Left lobe of liver (tissue), 2 donors: ENCODE results near the gene WWC1. TPM values are rescaled to one million over a fixed set of nuclear protein-coding genes. Genes with fewer than 3 reads are reported as not detected.
"Not testable (repeated sequence)": the region's sequence is repeated elsewhere in the genome, so short reads cannot be mapped to it uniquely, and the experiment has no call there.

Source experiments
- ATAC-seq: fragments of 200-7000 bp; cut with Tn5 transposase; one replicate; pipeline ENCODE4 v1.9.1; 2020; ENCODE audit warnings: mild to moderate bottlenecking, moderate library complexity
- DNase-seq: peaks from one replicate; pipeline ENCODE4 v3.0.0-alpha.2; 2020; ENCODE audit warnings: low spot score
- total RNA-seq: library from RNA; stranded (reverse); gene quantifications from one replicate; pipeline ENCODE4 v1.2.1, GENCODE V29; 2021
- donor health status: DM: no; HTN: no; CAD: no; lungs with moderate emphysema.
- donor health status: DM: no; HTN: yes; CAD: no.

Gene WWC1
- total RNA-seq, 1 donor from 2014 or later: 11.2 TPM

DNA sequence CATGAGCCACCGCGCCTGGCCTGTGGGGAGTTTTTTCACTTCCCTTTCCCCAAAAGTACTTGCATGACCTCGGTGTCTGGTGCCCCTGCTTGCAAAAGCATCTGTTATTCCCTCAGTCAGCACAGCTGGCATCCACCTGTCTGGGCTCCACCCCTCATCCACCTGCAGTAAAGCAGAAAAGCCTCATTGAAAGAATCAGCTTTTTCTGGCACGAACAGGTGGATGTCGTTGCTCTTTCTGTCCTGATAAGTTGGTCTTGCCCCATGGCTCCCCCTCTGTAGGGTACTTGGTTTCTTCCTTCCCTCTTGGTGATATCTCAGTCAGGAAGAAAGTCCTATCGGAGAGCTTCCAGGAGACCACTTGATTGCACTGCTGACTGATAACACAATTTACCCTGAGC is 37.4 kb downstream of the WWC1 start:
- ATAC-seq (peak; percentile 46), DNase-seq (no peak)

DNA sequence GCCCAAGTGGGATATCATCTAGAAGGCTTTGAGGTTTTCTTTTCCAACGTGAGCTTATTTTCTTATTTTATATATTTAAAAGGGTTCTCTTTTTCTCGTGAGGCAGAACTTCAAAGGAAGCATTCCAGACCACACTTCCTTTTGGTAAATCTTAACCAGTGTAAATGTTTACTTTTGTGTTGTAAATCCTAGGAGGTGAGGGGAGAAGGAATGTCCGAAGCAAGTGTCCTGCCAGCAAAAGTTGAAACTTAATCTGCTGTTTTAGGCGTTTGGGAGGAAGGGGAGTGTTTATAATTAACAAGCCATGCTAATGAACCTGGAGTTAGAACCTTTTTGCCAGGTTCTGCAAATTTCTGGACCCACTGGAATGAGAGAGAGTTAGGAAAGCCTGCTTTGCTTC is 37.9 kb downstream of the WWC1 start:
- ATAC-seq (peak; percentile 42), DNase-seq (no peak)

DNA sequence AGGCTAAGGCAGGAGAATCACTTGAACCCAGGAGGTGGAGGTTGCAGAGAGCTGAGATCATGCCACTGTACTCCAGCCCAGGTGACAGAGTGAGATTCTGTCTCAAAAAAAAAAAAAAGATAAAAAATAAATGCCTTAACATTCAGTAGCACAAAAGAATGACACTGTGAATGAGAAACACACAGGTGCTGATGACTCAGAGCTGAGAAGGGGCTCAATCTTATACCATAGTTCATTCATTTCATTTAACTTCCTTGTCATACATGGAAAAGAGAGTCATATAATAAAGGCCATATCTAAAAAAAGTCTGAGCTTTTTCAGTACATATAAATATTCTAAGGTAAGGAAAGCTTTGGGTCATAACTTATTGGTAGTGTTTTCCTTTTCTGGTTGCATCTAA is 40.6 kb downstream of the WWC1 start:
- ATAC-seq (no peak), DNase-seq (no peak)

DNA sequence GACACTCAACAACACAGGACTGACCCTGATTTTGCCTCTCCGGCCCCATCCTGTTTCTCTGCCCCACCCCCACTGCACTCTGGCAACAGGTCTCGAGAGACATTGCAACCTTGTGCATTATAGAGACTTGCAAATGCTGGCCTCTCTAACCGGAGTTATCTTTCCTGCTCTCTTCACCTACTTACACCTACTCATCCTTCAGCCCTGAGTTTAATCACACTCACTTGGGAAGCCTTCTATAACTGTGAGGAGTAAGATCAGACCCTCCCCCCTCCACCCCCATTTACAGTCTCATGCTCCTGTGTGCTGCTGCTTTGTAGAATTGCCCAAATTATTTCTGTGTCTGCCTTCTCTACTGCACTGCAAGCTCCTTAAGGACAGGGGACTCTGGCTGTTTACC is 42.8 kb downstream of the WWC1 start:
- DNase-seq (no peak), ATAC-seq (no peak)

DNA sequence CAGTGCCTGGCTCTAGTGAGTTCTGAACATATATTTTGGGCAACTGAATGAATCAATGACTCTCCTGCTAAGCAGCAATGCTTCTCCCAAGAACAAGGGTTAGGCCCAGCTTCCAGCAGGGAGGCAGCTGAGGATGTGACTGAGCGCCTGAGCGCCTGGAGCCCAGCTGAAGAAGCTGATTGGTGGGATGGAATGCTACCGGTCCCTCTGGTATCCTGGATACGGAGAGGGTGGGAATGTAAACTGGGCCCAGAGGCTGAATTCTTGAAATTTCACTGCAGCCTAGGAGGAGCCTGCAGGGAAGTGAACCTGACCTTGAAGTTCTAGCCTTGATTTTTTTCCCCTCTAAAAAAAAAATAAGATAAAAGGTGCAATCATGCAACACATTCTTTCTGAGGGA is 43.2 kb downstream of the WWC1 start:
- ATAC-seq (no peak), DNase-seq (no peak)

DNA sequence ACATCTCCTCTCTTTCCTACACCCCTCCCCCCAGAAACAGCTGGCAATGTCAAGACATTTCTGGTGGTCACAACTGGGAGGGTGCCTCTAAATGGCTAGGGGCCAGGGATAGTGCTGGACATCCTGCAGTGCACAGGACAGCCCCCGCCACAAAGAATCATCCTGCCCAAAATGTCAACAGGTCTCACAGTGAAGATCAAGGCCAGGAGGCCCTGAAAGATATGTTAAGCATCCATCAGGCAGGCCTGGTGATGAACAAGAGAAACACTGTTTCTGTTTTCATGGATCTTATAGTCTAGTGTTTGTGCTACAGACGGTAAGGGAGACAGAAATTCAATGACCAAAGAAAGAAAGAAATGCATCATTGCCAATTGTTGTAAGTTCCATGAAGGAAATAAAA is 45.9 kb downstream of the WWC1 start:
- ATAC-seq (no peak), DNase-seq (no peak)

DNA sequence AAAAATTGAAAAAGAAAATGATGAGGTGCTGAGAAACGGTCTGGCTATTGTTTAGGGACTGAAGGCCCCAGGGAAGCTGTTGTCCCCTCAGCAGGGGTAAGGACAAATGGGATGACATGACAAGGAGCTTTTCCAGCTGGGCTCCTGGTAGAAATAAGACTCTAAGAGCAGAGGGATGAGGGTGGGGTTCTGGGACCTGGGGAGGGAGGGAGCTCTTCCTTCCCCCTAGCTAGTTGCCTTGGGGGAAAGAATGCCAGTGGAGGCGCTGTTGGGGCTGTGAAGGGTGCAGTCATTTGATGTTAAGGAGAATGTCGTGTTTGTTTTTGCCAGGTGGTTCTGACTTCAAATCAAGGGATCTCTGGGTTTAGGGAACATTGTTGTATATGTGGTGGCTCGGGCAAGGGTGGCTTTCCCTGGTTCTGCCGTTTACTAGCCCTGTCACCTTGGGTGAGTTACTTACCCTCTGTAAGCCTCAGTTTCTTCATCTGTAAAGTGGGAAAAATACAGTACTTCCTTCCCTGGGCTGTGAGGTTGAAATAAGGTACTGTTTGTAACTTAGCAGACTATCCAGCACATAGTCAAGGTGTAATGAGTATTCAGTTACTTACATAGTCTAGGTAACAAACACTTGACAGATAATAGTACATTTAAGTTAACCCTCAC is 47.8 kb downstream of the WWC1 start:
- ATAC-seq (no peak), DNase-seq (no peak)

DNA sequence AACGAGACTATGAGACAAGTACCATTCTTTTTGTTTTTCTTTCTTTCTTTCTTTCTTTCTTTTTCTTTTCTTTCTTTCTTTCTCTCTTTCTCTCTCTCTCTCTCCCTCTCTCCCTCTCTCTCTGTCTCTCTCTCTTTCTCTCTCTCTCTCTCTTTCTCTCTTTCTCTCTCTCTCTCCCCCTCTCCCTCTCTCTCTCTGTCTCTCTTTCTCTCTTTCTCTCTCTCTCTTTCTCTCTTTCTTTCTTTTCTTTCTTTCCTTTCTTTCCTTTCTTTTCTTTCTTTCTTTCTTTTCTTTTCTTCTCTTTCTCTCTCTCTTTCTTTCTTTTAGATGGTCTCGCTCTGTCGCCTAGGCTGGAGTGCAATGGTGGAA is 48.3 kb downstream of the WWC1 start:
- ATAC-seq, DNase-seq: not testable (repeated sequence)

DNA sequence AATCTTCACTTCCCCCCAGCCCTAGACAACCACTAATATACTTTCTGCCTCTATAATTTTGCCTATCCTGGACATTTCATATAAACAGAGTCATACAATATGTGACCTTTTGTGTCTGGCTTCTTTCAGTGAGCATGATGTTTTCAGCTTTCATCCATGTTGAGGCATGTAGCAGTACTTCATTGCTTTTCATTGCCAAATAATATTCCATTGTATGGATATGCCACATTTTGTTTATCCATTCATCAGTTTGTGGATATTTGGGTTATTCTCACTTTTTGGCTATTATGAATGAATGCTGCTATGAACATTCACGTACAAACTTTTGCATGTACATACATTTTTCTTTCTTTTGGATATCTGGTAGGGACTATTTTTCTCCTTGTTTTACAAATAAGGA is 49.0 kb downstream of the WWC1 start:
- ATAC-seq: no peak

DNA sequence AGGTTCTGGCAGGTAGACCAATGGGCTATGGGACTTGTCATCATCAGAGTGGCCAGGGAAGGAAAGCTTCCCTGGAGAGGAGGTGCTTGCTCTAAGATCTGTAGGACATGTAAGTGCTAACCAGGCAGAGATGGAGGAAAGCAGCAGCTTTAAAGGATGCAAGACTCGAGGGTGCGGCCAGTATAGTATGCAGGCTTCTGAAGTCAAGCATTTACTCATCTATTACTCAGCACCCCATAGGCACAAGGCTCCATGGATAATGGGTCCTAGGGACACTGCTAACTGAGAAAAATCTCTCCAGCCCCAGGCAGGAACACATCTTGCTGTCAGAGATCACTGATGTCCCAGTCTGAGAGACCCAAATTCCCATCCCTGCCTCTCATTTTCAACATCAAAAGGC is 49.7 kb downstream of the WWC1 start:
- no peak for DNase-seq
- no peak for ATAC-seq

More for the DNA sequence above, 49.0 kb downstream of the WWC1 start:
- DNase-seq: no peak

DNA sequence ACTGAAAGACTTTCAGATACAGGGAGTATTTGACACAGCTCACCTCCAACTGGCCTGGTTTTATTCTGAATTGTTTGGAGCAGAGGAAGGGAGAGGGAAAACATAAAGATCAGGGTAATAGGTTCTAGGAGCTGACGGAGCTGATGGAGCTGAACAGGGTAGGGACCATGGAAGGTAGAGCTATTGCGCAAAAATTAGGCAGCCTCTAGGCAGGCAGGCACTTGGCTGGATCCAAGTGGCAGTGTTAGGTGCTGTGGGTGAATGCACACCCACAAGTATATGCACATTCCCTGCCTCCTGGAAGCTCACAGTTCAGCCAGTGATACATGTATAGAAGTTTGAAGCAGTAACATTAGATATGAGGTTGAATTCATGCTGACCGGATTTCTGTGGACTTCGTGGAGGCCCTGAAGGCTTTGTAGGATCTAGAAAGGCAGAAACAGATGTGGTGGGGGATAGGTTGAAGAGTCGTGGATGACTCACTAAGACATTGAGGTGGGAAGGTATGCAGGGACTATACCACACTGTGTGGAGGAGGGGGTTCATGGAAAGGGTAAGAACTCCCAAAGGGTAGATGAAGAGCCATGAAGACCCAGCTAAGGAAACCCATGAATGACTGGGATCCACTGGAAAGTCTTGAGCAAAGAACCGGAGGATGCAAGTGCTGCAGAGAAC is 50.8 kb downstream of the WWC1 start:
- ATAC-seq (peak; percentile 38), DNase-seq (no peak)

DNA sequence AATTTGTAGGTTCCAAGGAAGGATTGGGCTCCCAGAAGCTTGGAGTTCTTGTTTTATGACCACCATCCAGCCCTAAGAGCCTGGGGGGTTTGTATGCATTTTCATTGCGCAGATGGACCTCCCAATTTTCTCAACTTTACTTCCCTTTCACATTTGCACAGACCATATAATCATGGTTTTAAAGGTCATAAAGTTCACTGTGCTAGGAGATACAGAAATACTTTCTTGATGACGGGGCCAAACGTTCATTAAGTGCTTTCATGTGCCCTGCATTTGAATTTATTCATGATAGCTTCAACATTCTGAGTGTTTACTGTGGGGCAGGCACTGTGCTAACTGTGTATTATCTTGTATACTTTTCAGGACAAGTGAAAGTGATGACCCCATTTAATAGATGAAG is 51.5 kb downstream of the WWC1 start:
- DNase-seq: no peak

DNA sequence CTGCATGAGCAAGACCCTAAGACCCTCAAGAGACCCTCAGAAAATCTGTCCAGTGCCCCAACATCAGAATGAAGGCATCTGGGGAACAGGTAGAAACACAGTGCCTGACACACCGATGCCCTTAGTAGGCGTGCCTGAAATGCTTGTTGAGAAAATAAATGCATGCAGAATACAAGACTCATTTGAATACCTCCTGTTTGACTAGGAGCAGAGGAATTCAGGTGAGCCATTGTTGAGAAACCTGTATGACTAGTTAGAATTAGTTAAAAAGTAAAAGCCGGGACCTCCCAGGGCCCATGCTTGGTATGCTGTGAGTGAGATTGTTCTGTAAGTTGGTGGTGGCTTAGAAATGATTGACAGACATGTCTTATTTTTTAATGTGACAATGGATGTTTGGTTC is 55.0 kb downstream of the WWC1 start:
- DNase-seq: no peak
- ATAC-seq: no peak

More for the DNA sequence above, 51.5 kb downstream of the WWC1 start:
- ATAC-seq: no peak

DNA sequence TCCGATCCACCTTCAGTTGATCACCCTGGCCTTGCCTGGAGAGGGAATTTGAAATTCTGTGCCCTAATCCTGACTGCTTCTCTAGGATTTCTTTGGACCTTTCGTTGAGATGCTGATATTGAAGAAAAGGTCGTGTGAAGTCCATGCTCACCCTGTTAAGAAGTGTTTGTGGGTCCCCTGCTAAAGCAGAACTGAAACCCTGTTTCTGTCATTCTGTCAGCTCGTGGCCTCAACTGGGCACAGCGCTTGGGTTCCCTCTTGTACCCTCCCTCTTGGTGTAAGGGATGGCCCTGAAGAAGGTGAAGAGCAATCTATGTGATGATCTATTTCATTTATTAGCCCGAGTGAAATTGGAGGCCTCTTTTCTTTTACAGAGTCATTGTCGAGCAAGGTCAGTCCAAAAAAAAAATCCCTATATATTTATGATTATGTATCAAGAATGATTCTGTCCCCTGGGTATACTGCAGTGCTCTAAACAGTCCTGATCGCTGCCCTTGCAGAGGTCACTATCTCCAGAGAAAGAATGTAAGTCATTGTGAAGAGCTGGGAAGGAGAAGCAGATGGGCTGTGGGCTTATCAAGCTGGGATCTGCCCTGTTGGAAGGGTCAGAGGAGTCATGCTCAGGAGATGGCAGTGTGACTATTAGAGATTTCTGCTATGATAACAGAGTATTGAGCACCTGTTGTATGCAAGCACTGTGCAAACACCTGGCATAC is 56.1 kb downstream of the WWC1 start:
- no peak for ATAC-seq
- no peak for DNase-seq

DNA sequence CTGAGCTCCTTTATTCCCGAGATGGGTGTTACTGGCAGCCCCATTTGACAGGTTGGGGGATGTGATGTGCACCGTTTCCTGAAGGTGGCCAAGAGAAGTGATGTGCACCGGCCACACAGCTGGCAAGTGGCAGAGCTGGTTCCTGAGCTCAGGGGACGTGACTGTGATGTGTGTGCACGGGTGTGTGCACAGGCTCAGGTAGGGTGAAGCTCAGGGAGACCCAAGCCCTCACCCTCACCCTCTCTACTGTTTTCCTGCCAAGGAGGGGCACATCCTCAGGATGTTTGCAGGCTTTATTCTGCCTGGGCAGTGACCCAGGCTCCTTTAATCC is 56.6 kb downstream of the WWC1 start:
- ATAC-seq: no peak
- no peak for DNase-seq

DNA sequence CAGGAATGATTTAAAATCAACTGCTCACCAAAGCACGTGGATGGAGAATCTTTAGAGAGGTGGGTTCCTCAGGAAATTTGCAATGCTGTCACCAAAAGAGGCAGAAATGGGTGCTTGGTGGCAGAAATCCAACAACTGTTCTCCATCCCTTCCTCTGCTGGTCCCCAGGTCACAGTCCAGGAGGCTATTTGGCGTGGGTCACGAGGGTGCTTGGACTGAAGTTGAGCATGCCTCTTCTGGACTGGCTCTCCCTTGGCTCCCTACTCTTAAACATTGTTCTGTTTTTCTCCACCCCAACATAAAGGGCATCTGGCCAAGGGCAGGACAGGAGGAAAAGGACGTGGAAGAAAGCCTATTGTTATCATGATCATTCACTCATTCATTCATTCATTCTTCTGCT is 58.9 kb downstream of the WWC1 start:
- peak; percentile 45 for ATAC-seq

DNA sequence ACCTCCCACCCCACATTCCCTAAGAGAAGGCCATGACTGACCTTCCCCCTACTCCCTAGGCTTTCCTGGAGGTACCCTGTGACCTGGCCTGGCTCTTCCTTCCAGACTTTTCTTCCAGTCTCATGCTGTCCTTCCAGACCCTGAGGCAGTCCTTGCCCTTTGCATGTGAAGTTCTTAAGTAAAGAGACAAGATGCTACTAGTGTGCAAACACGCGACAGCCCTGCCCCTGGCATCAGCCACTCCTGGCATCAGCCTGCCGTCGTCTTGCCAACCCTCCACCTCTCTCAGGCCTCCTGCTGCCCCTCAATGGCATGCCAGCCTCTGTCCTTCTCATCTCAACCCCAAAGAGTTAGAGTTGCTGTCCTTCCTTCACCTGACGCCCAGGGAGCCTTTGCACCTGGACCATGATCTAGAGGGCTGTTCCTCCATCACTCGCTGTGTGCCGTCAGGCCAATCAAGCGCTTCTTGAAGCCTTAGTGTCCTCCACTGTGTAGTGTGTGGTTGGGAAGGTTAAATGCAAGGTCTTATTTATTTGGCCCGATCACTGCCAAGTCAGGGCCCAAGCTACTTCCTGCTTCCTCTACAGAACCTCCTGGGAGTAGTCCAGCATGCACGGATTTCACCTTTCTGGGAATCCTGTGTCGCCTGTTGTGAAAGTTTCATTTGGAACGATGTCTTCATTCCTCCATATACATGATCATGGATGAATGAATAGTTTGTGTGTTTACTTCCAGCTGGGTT is 61.9 kb downstream of the WWC1 start:
- ATAC-seq: peak; percentile 71
- DNase-seq: no peak

More for the DNA sequence above, 58.9 kb downstream of the WWC1 start:
- no peak for DNase-seq

DNA sequence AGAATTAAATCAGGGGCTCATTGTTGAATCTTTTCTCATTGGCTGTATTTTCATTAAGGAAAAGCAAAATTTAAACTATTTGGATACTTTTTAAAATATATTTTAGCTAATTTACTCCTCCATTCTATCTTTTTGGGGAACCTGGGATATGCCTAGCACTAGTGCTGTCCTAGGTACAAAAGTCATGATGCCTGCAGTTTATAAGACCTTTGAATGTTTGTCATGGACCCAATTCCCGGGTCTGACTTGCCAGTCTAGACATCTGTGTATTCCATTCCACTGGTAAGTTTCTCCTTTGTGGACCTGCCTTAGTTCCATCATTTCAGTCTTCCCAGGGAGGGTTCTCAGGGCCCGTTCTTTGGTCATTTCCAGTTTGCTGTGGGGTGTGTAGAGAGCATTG is 63.0 kb downstream of the WWC1 start:
- DNase-seq (no peak), ATAC-seq (peak; percentile 67)

DNA sequence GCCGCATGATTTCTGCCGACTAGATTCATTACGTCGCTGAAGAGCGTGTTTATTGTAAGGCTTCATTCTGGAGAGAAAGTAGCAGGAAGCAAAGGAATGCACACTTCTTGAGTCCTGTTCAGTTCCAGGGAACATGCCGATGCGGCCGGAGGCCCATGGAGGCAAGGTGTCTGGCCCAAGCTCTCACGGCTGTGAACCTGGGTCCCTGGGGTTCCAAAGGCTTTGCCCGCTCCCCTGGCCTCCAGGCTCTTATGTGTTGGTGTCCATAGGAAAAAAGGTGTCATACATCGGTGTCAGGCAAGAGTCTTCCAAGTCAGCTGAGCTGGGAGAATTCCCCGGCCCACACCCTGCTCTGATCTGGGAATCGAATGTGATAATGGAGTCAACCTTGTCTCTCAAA is 64.7 kb downstream of the WWC1 start:
- ATAC-seq: no peak
- DNase-seq: no peak

DNA sequence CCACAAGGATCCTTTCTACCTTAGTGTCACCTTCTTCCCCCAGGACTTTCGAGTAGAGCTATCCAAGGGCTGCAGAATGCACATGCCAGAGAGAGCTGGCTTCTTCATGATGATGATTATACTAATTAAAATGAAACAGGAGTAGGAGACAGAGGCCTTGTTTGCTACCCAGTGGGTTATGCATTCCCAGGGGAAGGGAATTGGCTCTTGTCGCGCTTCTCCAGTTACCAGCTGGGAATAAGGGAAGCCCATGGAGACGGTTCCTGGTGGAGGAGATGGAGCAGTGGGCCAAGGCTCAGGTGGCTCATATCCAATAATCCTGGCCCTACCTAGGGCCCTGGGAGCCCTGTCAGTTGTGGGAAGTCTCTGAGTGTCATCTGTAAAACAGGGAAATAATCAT is 65.1 kb downstream of the WWC1 start:
- no peak for ATAC-seq
- no peak for DNase-seq

DNA sequence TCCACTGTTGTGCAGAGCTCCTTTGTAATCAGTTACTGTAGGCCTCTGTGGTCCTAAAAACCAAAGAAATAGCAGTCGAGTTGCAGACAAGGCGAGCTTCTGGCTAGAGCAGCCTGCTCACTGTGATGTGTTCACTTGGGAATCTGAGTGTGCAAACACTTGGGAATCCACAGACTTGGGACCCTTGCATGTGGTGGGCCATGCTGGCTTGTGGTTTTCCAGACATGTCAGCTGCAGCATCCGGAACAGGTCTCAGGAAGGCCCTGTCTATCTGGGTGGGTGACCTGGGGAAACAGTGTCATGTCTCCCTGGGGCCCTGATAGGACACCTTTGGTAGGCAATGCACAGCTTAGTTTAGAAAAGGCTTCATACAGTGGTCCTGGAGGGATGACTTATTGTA is 66.4 kb downstream of the WWC1 start:
- DNase-seq (no peak), ATAC-seq (no peak)
